Epithelial cell of proximal tubule (primary cell): ENCODE data around the gene PRKCD. TPM values are rescaled to one million over a fixed set of nuclear protein-coding genes. Genes with fewer than 3 reads are reported as not detected.

Experiments used
- DNase-seq: peaks from one replicate; pipeline ENCODE4 v3.0.0-alpha.2; 2011; ENCODE audit warnings: low read depth
- H3K4me3 ChIP-seq: 2 replicates; pipeline ENCODE4 v1.5.1; 2011; ENCODE audit warnings: low read depth, mild to moderate bottlenecking, low read length
- total RNA-seq: library from RNA; depleted of rRNA; stranded (reverse); fragments of >200 nt; gene quantifications from 2 replicates; pipeline ENCODE4 v1.2.3, GENCODE V29; 2015
- TF ChIP-seq, protein P1 (sequence below): conservative IDR thresholded peaks from 2 replicates; pipeline ENCODE4 v1.5.1; 2012; ENCODE audit warnings: low read depth, mild to moderate bottlenecking, low read length

Gene PRKCD
- total RNA-seq, 1 donor from 2014 or later = 4.0 TPM

DNA sequence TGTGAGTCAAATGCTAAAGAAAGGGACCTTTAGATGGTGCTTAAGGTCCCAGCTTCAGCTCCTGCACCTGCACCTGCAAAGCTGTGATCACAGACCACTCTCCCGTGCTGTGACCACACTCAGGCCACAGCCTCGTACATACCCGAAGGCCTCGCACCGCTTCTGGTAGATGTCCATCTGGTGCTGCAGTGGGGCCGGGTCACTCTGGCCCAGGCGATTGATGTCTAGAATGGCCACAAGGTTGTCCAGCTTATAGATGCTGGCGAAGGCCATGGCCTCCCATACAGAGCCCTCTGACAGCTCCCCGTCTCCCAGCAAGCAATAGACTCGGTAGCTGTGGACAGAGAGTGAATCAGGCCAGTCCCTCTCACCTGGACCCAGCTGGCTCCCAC is 73.8 kb downstream of the PRKCD start:
- H3K4me3 ChIP-seq = no peak overlapping the region
- TF ChIP-seq, protein P1, sequence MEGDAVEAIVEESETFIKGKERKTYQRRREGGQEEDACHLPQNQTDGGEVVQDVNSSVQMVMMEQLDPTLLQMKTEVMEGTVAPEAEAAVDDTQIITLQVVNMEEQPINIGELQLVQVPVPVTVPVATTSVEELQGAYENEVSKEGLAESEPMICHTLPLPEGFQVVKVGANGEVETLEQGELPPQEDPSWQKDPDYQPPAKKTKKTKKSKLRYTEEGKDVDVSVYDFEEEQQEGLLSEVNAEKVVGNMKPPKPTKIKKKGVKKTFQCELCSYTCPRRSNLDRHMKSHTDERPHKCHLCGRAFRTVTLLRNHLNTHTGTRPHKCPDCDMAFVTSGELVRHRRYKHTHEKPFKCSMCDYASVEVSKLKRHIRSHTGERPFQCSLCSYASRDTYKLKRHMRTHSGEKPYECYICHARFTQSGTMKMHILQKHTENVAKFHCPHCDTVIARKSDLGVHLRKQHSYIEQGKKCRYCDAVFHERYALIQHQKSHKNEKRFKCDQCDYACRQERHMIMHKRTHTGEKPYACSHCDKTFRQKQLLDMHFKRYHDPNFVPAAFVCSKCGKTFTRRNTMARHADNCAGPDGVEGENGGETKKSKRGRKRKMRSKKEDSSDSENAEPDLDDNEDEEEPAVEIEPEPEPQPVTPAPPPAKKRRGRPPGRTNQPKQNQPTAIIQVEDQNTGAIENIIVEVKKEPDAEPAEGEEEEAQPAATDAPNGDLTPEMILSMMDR = no peak
- DNase-seq = no peak

DNA sequence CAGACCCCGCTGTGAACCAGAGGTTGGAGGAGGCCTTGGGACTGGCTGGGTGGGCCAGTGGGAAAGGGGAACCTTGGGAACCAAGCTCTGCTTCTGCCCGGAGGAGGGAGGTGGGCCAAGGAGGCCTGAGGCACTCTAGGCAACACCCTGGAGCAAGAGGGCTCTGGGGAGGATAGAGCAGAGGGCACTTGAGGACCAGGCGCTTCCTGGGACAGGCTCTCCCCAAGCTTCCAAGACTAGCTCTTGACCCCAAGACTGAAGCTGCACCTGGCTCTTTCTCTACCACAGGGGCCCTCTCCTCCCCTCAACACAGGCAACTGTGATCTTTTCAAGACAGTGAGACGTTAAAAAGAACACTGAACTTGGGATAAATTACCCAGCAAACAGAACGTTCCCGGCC is 74.5 kb downstream of the PRKCD start:
- TF ChIP-seq, protein P1 = no peak
- no peak for DNase-seq
- H3K4me3 ChIP-seq = no peak overlapping the region

DNA sequence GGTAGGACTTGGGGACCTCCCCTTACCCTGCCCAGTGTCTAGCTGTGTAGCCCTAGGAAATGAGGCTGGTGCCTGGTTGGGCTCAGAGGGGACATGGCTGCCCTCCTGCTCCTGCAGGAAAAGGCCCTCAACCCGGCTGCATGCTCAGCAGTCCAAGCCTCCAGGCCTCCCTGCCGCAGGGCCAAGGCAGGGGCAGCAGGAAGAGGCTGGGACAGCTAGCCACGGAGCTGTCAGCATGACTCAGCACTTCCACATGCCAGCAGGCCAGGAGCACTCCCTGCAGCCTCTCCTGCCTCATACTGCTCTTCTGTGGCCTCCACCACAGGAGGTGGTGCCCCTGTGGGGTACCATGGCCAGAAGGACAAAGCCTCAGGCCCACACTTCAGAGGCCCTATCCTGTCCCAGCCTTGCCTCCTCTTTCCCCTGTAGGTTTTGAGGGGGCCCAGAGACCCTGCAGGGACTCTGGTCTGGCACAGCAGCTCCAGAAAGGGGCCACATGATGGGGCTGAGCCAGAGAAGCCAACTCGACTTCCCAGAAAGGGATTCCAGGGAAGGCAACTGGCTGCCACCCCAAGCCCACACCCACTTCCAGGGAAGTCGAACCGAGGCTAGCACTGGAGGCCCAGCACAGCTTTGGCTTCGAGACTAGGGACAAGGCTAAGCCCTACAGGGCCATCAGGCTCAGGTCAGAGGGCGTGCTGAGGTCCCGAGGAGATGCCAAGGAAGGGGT is 75.3 kb downstream of the PRKCD start:
- no peak for DNase-seq
- no peak overlapping the region for H3K4me3 ChIP-seq
- TF ChIP-seq, protein P1 = no peak

DNA sequence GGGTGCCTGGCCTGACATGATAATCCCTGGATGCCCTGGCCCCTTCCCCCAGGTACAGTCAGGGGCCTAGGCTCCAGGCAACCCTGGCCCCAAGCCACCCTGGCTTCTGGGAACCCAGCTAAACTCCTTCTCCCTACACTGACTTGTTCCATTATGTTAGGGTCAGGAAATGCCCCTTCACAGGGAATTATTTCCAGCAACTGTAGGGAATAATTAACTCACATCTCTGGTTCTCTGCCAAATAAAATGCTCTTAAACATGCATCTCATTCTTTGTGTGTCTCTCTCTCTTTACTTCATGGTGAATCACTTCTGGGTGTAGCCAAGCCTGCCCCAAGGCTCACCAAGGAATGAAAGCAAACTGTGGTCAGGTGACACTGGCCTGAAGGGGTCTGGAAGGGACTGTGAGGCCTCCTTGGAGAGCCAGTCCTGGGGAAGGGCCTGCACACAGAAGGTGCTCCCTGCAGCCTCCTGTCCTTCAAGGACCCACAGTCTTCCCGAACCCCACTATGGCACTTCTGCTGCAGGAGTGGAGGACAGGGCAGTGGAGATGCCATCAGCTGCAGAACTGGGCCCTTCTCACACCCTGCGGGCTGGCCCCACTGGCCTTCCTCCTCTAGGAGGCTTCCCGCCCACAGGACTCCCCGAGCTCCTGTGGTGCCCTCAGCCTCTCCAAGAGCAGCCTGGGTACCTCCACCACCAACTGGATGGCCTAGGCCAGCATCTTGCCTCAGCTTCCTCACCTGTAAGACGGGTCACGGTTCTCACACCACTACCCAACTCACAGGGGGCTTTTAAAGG is 77.2 kb downstream of the PRKCD start:
- DNase-seq = peak; percentile 98
- H3K4me3 ChIP-seq = no peak overlapping the region
- TF ChIP-seq, protein P1 = no peak

DNA sequence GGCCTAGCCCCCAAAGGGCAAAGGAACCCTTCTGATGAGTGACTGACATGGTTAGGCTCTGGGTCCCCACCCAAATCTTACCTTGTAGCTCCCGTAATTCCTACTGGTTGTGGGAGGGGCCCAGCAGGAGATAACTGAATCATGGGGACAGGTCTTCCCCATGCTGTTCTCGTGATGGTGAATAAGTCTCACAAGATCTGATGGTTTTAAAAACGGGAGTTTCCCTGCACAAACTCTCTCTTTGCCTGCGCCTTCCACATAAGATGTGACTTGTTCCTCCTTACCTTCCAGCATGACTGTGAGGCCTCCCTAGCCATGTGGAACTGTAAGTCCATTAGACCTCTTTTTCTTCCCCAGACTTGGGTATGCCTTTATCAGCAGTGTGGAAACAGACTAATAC is 77.9 kb downstream of the PRKCD start:
- no peak overlapping the region for H3K4me3 ChIP-seq
- TF ChIP-seq, protein P1 = no peak
- no peak for DNase-seq

DNA sequence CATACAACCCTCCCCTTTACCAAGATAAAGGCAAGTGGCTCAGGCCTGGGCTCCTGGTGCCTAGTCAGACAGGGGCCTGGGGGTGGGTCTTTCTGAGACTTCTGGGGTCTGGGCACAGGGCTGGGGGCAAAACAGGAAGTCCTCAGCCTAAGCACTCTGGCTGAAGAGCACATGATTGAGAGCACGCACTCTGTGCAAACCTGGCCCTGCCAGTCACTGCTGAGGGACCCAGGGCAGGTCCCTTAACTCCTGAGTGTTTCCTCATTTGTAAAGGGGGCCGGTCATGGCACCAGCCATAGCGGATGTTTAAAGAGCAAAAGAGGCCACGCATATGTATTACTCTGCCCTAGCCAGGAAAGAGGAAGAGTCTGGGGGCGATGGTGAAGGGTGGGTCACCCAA is 78.8 kb downstream of the PRKCD start:
- TF ChIP-seq, protein P1 = no peak
- H3K4me3 ChIP-seq = no peak overlapping the region
- DNase-seq = no peak
